GM23338 (cell line): ENCODE data around the gene LARP1B. TPM values are rescaled to one million over a fixed set of nuclear protein-coding genes. Genes with fewer than 3 reads are reported as not detected.

Source experiments
- ETS1 ChIP-seq: IDR thresholded peaks from 2 replicates; pipeline ENCODE4 v1.6.1; 2016; ENCODE audit warnings: antibody characterized with exemption
- EZH2 ChIP-seq: fragments of 200-600 bp; sonication (generic); IDR thresholded peaks from one replicate; pipeline ENCODE4 v1.8.0; 2017; ENCODE audit warnings: antibody characterized with exemption, mild to moderate bottlenecking, low read depth; ENCODE audit not compliant: unreplicated experiment
- JUNB ChIP-seq: IDR thresholded peaks from one replicate; pipeline ENCODE4 v1.6.1; 2016; ENCODE audit warnings: antibody characterized with exemption; ENCODE audit not compliant: unreplicated experiment
- ZNF331 ChIP-seq: fragments of 250-450 bp; sonication (Bioruptor Pico); IDR thresholded peaks from 2 replicates; pipeline ENCODE4 v1.5.0; 2020; ENCODE audit warnings: low read depth, mild to moderate bottlenecking, moderate library complexity
- polyA plus RNA-seq: library from polyadenylated mRNA; unstranded; fragments of >200 nt; fragmentation: Nextera tagmentation; extraction: Ambion mirVana; gene quantifications from 2 replicates; pipeline ENCODE4 v1.2.1, GENCODE V29; 2016
- total RNA-seq: library from RNA; depleted of rRNA; stranded (reverse); fragments of >200 nt; shearing (Covaris generic); gene quantifications from 2 replicates; pipeline ENCODE4 v1.2.3, GENCODE V29; 2014
- TF ChIP-seq, protein P1 (sequence below): fragments of 250-450 bp; sonication (Bioruptor Pico); IDR thresholded peaks from 2 replicates; pipeline ENCODE4 v1.5.0; 2020; ENCODE audit warnings: mild to moderate bottlenecking, moderate library complexity
- TF ChIP-seq, protein P2 (sequence below), 2 experiments: fragments of 200-600 bp in 1 of 2; sonication (generic) in 1 of 2; conservative IDR thresholded peaks; 2 replicates each; pipeline versions ENCODE4 v1.5.1 to v1.6.1; 2016 to 2017; ENCODE audit warnings: antibody characterized with exemption in 2 of 2, low read depth in 2 of 2, mild to moderate bottlenecking in 2 of 2, moderate library complexity in 1 of 2

Gene LARP1B
- total and polyA plus RNA-seq, 2 experiments from 2014 or later: 42.5 to 45.4 TPM

- TF ChIP-seq, protein P1, sequence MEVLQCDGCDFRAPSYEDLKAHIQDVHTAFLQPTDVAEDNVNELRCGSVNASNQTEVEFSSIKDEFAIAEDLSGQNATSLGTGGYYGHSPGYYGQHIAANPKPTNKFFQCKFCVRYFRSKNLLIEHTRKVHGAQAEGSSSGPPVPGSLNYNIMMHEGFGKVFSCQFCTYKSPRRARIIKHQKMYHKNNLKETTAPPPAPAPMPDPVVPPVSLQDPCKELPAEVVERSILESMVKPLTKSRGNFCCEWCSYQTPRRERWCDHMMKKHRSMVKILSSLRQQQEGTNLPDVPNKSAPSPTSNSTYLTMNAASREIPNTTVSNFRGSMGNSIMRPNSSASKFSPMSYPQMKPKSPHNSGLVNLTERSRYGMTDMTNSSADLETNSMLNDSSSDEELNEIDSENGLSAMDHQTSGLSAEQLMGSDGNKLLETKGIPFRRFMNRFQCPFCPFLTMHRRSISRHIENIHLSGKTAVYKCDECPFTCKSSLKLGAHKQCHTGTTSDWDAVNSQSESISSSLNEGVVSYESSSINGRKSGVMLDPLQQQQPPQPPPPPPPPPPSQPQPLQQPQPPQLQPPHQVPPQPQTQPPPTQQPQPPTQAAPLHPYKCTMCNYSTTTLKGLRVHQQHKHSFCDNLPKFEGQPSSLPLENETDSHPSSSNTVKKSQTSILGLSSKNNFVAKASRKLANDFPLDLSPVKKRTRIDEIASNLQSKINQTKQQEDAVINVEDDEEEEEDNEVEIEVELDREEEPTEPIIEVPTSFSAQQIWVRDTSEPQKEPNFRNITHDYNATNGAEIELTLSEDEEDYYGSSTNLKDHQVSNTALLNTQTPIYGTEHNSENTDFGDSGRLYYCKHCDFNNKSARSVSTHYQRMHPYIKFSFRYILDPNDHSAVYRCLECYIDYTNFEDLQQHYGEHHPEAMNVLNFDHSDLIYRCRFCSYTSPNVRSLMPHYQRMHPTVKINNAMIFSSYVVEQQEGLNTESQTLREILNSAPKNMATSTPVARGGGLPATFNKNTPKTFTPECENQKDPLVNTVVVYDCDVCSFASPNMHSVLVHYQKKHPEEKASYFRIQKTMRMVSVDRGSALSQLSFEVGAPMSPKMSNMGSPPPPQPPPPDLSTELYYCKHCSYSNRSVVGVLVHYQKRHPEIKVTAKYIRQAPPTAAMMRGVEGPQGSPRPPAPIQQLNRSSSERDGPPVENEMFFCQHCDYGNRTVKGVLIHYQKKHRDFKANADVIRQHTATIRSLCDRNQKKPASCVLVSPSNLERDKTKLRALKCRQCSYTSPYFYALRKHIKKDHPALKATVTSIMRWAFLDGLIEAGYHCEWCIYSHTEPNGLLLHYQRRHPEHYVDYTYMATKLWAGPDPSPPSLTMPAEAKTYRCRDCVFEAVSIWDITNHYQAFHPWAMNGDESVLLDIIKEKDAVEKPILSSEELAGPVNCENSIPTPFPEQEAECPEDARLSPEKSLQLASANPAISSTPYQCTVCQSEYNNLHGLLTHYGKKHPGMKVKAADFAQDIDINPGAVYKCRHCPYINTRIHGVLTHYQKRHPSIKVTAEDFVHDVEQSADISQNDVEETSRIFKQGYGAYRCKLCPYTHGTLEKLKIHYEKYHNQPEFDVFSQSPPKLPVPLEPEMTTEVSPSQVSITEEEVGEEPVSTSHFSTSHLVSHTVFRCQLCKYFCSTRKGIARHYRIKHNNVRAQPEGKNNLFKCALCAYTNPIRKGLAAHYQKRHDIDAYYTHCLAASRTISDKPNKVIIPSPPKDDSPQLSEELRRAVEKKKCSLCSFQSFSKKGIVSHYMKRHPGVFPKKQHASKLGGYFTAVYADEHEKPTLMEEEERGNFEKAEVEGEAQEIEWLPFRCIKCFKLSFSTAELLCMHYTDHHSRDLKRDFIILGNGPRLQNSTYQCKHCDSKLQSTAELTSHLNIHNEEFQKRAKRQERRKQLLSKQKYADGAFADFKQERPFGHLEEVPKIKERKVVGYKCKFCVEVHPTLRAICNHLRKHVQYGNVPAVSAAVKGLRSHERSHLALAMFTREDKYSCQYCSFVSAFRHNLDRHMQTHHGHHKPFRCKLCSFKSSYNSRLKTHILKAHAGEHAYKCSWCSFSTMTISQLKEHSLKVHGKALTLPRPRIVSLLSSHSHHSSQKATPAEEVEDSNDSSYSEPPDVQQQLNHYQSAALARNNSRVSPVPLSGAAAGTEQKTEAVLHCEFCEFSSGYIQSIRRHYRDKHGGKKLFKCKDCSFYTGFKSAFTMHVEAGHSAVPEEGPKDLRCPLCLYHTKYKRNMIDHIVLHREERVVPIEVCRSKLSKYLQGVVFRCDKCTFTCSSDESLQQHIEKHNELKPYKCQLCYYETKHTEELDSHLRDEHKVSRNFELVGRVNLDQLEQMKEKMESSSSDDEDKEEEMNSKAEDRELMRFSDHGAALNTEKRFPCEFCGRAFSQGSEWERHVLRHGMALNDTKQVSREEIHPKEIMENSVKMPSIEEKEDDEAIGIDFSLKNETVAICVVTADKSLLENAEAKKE (CRISPR knock-in tag): no peak
- TF ChIP-seq ETS1: no peak
- TF ChIP-seq EZH2: no peak
- TF ChIP-seq ZNF331: no peak
- TF ChIP-seq, protein P2, sequence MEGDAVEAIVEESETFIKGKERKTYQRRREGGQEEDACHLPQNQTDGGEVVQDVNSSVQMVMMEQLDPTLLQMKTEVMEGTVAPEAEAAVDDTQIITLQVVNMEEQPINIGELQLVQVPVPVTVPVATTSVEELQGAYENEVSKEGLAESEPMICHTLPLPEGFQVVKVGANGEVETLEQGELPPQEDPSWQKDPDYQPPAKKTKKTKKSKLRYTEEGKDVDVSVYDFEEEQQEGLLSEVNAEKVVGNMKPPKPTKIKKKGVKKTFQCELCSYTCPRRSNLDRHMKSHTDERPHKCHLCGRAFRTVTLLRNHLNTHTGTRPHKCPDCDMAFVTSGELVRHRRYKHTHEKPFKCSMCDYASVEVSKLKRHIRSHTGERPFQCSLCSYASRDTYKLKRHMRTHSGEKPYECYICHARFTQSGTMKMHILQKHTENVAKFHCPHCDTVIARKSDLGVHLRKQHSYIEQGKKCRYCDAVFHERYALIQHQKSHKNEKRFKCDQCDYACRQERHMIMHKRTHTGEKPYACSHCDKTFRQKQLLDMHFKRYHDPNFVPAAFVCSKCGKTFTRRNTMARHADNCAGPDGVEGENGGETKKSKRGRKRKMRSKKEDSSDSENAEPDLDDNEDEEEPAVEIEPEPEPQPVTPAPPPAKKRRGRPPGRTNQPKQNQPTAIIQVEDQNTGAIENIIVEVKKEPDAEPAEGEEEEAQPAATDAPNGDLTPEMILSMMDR (conservative IDR thresholded peaks at IDR 0.05; ENCODE audit: low read depth in 2 of 2): no peak
- TF ChIP-seq JUNB: no peak
These were observed 168.0 kb downstream of the LARP1B start (continued) for GRCh38 chr4:128228845-128229795.
